ENCODE measurements around the gene SLC2A3. TPM values are rescaled to one million over a fixed set of nuclear protein-coding genes. Genes with fewer than 3 reads are reported as not detected.

The SLC2A3 gene
- total and polyA plus RNA-seq, 2 experiments from 2014 or later, result 199 to 388 TPM

- ATAC-seq, result no peak
Observed at GRCh38 chr12:7948589-7949260, 12.7 kb upstream of the SLC2A3 start.

More at GRCh38 chr12:7948589-7949260, 12.7 kb upstream of the SLC2A3 start:
- no peaks in the 10 kb centered on the region for H3K9me2 ChIP-seq (ENCODE audit: insufficient read depth)
- TF ChIP-seq POLR2AphosphoS5 (IDR thresholded peaks at IDR 0.05; ENCODE audit: low read depth), result no peak
- TF ChIP-seq ZNF331 (CRISPR knock-in tag; IDR thresholded peaks at IDR 0.05; ENCODE audit: low read depth), result no peak
- no peak for TF ChIP-seq EZH2 (IDR thresholded peaks at IDR 0.05; ENCODE audit: low read depth, unreplicated experiment)
- no peak for TF ChIP-seq ZNF462 (CRISPR knock-in tag; IDR thresholded peaks at IDR 0.05)
- TF ChIP-seq CREB1 (CRISPR knock-in tag; IDR thresholded peaks at IDR 0.05; ENCODE audit: low read depth), result no peak
- no peak for TF ChIP-seq EZH2phosphoT487 (IDR thresholded peaks at IDR 0.05; ENCODE audit: unreplicated experiment)
- TF ChIP-seq JUNB (IDR thresholded peaks at IDR 0.05; ENCODE audit: unreplicated experiment), result no peak
- TF ChIP-seq ETS1 (IDR thresholded peaks at IDR 0.05), result no peak
- TF ChIP-seq ZNF114 (CRISPR knock-in tag; IDR thresholded peaks at IDR 0.05), result no peak
- no peak for TF ChIP-seq NANOG (IDR thresholded peaks at IDR 0.05; ENCODE audit: borderline replicate concordance)
- no peak for TF ChIP-seq REST (IDR thresholded peaks at IDR 0.05; ENCODE audit: unreplicated experiment)
- TF ChIP-seq CTCF (conservative IDR thresholded peaks at IDR 0.05; ENCODE audit: low read depth in 2 of 2), result no peak
- no peak for TF ChIP-seq STAT1 (IDR thresholded peaks at IDR 0.05; ENCODE audit: unreplicated experiment)
- H4K20me1 ChIP-seq (replicated peaks; ENCODE audit: insufficient read depth), result no peaks in the 10 kb centered on the region
- Mint-ChIP-seq H3K9me3 (no peaks in the 10 kb centered on the region; the same call in 2 of the 3 replicates), H3K4me1 (peaks cover 4% of the 10 kb centered on the region), H3K4me3 (no peak overlapping the region), H3K27ac (peak overlapping the region; percentile 5; the same call in 1 of the 2 replicates), H3K36me3 (ENCODE audit: low read depth) (no peaks in the 10 kb centered on the region; the same call in 2 of the 3 replicates), H3K27me3 (ENCODE audit: insufficient read depth, low read depth, poor library complexity) (peaks cover 4% of the 10 kb centered on the region)
- H3K27ac ChIP-seq (ENCODE audit: low read depth), result no peak overlapping the region
- no peaks in the 10 kb centered on the region for H3K36me3 ChIP-seq (ENCODE audit: insufficient read depth)
- no peak overlapping the region for H3K4me2 ChIP-seq
- no peak for DNase-seq (ENCODE audit: low spot score)
- H3K27me3 ChIP-seq (ENCODE audit: insufficient read depth), result no peaks in the 10 kb centered on the region
- H3K4me3 ChIP-seq, result no peak overlapping the region
- H2AFZ ChIP-seq, result peak overlapping the region; percentile 63
- 0 out of 2 replicates have a peak, but pooled peaks cover 3% of the 10 kb centered on the region for H3F3A ChIP-seq (replicated peaks; ENCODE audit: low read depth)
- H3K79me2 ChIP-seq (replicated peaks; ENCODE audit: insufficient read depth), result no peaks in the 10 kb centered on the region
- H3K4me1 ChIP-seq (ENCODE audit: insufficient read depth), result no peaks in the 10 kb centered on the region; the same call in 1 of the 2 replicates
